ENCODE results near the gene TMEM39A. TPM values are rescaled to one million over a fixed set of nuclear protein-coding genes. Genes with fewer than 3 reads are reported as not detected.

TMEM39A gene
- polyA plus RNA-seq, 3 donors, result 9.6 to 12.2 (median 11.6) TPM

DNA sequence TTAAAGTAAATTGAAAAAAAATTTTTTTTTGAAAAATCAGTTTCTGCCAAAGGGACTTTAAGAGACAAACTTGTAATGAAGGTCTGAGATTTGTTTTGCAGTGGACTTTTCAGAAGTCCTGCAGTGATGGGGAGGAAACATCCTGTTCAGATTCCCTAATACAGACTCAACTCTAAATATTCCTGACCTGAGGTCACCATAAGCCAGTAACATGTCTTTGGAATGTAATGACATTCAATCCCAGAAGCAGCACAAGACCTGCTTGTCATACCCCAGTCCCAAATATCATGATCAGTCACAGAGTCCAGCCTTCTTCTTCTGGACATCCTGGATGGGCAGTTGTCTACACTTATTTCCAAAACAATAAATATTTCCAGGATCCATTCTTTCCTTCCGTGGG, 53.6 kb downstream of the TMEM39A start:
- no peak overlapping the region for H3K27ac Mint-ChIP-seq

GRCh38 chr3:119408243-119408950, 55.0 kb downstream of the TMEM39A start:
- Mint-ChIP-seq H3K9me3 (peaks cover 0 to 3% (median 0%) of the 10 kb centered on the region in 7 donors), H3K4me3 (no peak overlapping the region), H3K4me1 (no peaks in the 10 kb centered on the region), H3K36me3 (peaks cover 70 to 71% of the 10 kb centered on the region in 2 donors), H3K27ac (no peak overlapping the region), H3K27me3 (ENCODE audit: low read depth in 3 of 3) (no peaks in the 10 kb centered on the region)
- Histone ChIP-seq H3K36me3 (replicated peaks in 1 of 2; ENCODE audit: control insufficient read depth in 1 of 2, insufficient read depth in 2 of 2, low read length in 2 of 2) (peaks cover 15 to 87% of the 10 kb centered on the region in 2 donors), H3K79me2 (ENCODE audit: insufficient read depth, low read length) (no peaks in the 10 kb centered on the region), H3K27me3 (ENCODE audit: control insufficient read depth in 2 of 2, insufficient read depth in 2 of 2, low read length in 2 of 2) (no peaks in the 10 kb centered on the region), H3K4me2 (replicated peaks; ENCODE audit: extremely low read depth, low read length, poor library complexity, severe bottlenecking) (no peak overlapping the region), H3K4me3 (replicated peaks in 1 of 3; ENCODE audit: low read depth in 2 of 3, low read length in 3 of 3) (no peak overlapping the region), H3K27ac (ENCODE audit: low read depth in 1 of 2, low read length in 2 of 2) (no peak overlapping the region), H3K9ac (ENCODE audit: insufficient read depth, low read length, poor library complexity, severe bottlenecking) (no peak overlapping the region), H2AFZ (ENCODE audit: insufficient read depth, low read depth, low read length, poor library complexity, severe bottlenecking) (no peak overlapping the region), H3K9me3 (replicated peaks in 1 of 2; ENCODE audit: control insufficient read depth in 1 of 2, insufficient read depth in 1 of 2, low read length in 2 of 2) (no peaks in the 10 kb centered on the region), H4K20me1 (ENCODE audit: insufficient read depth, low read length) (no peaks in the 10 kb centered on the region), H3K4me1 (ENCODE audit: control insufficient read depth in 1 of 2, insufficient read depth in 2 of 2, low read length in 2 of 2) (no peaks in the 10 kb centered on the region)
- TF ChIP-seq, protein P1, sequence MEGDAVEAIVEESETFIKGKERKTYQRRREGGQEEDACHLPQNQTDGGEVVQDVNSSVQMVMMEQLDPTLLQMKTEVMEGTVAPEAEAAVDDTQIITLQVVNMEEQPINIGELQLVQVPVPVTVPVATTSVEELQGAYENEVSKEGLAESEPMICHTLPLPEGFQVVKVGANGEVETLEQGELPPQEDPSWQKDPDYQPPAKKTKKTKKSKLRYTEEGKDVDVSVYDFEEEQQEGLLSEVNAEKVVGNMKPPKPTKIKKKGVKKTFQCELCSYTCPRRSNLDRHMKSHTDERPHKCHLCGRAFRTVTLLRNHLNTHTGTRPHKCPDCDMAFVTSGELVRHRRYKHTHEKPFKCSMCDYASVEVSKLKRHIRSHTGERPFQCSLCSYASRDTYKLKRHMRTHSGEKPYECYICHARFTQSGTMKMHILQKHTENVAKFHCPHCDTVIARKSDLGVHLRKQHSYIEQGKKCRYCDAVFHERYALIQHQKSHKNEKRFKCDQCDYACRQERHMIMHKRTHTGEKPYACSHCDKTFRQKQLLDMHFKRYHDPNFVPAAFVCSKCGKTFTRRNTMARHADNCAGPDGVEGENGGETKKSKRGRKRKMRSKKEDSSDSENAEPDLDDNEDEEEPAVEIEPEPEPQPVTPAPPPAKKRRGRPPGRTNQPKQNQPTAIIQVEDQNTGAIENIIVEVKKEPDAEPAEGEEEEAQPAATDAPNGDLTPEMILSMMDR (IDR thresholded peaks at IDR 0.05), result no peak
- WGBS (ENCODE audit: insufficient coverage), result 100% methylated on average over 2 of the region's 3 CpGs
- intact Hi-C loops (cut with micrococcal nuclease), result loop anchor here in 1 of 2 donors (10.0 kb wide), 1 partner anchor 1136 kb away; no protein-coding TSS in a partner anchor
- no peak for DNase-seq

More for the DNA sequence above, 53.6 kb downstream of the TMEM39A start:
- Mint-ChIP-seq H3K4me3 (no peak overlapping the region), H3K36me3 (peaks cover 70 to 71% of the 10 kb centered on the region in 2 donors), H3K27me3 (ENCODE audit: low read depth in 3 of 3) (no peaks in the 10 kb centered on the region), H3K4me1 (no peaks in the 10 kb centered on the region), H3K9me3 (peaks cover 0 to 3% (median 0%) of the 10 kb centered on the region in 7 donors)
- intact Hi-C loops (cut with micrococcal nuclease), result loop anchor here in 1 of 2 donors (10.0 kb wide), 1 partner anchor 1135 kb away; no protein-coding TSS in a partner anchor
- Histone ChIP-seq H4K20me1 (ENCODE audit: insufficient read depth, low read length) (no peaks in the 10 kb centered on the region), H3K36me3 (replicated peaks in 1 of 2; ENCODE audit: control insufficient read depth in 1 of 2, insufficient read depth in 2 of 2, low read length in 2 of 2) (peaks cover 27 to 87% of the 10 kb centered on the region in 2 donors), H3K27me3 (ENCODE audit: control insufficient read depth in 2 of 2, insufficient read depth in 2 of 2, low read length in 2 of 2) (no peaks in the 10 kb centered on the region), H3K79me2 (ENCODE audit: insufficient read depth, low read length) (no peaks in the 10 kb centered on the region), H3K9ac (ENCODE audit: insufficient read depth, low read length, poor library complexity, severe bottlenecking) (no peak overlapping the region), H3K4me1 (ENCODE audit: control insufficient read depth in 1 of 2, insufficient read depth in 2 of 2, low read length in 2 of 2) (no peaks in the 10 kb centered on the region), H3K27ac (ENCODE audit: low read depth in 1 of 2, low read length in 2 of 2) (no peak overlapping the region), H3K9me3 (replicated peaks in 1 of 2; ENCODE audit: control insufficient read depth in 1 of 2, insufficient read depth in 1 of 2, low read length in 2 of 2) (no peaks in the 10 kb centered on the region), H3K4me3 (replicated peaks in 1 of 3; ENCODE audit: low read depth in 2 of 3, low read length in 3 of 3) (no peak overlapping the region), H3K4me2 (replicated peaks; ENCODE audit: extremely low read depth, low read length, poor library complexity, severe bottlenecking) (no peak overlapping the region), H2AFZ (ENCODE audit: insufficient read depth, low read depth, low read length, poor library complexity, severe bottlenecking) (no peak overlapping the region)
- no CpG with 5 or more reads among the region's 1 CpG for WGBS (ENCODE audit: insufficient coverage)
- no peak for DNase-seq
- TF ChIP-seq, protein P1 (IDR thresholded peaks at IDR 0.05), result no peak

All from CD14-positive monocyte (primary cell).